ENCODE data around the gene ITGB2. TPM values are rescaled to one million over a fixed set of nuclear protein-coding genes. Genes with fewer than 3 reads are reported as not detected.
A peak's percentile ranks its signal among the peaks of the same experiment; 100 is the strongest.

Gene ITGB2
- total and polyA plus RNA-seq, 7 donors, result 2.5 to 11.7 (median 8.3) TPM

DNA sequence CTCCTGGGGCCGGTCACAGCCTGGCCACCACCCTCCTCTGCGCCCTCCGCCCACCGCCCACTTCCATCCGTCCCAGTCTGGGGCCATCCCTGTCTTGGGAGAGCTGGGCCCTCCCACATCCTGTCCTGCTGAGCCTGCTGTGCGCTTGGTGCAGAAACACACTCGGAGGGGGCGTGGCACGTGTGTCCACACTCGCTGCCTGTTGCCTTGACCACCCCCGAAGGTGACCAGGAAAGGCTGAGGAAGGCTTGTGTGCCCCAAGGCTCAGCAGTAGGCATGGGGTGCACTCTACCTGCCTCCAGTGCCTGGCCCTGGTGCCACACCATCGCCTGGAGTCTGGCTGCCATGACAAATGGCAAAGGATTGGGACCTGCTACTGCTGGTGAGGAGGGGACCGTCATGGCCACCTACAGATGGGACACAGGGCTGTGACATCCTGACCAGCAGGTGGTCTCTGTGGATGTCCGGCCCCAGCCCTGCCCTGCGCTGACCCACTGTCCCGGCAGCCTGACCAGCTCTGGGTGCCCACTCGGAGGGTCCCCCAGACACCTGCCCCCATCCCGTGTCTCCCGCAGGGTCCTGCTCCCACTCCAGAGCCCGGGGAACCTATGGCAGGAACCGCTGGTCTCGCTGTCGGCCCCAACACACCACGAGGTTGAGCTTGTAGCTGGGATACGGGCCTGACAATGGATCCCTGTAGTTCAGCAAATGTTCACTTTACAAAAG lies 24.0 kb downstream of the ITGB2 start:
- ATAC-seq, result no peak
- intact Hi-C loops (cut with DNase I), result no loop called here
- H3K27ac ChIP-seq, result no peak overlapping the region
- peak in 1 of 2 donors; percentile 11 for DNase-seq
- no peaks in the 10 kb centered on the region for H3K4me1 ChIP-seq
- 80 to 85% (median 82%) methylated on average over 25 of the region's 25 CpGs for WGBS, 3 donors
- no peaks in the 10 kb centered on the region for H3K9me3 ChIP-seq
- TF ChIP-seq, protein P1, sequence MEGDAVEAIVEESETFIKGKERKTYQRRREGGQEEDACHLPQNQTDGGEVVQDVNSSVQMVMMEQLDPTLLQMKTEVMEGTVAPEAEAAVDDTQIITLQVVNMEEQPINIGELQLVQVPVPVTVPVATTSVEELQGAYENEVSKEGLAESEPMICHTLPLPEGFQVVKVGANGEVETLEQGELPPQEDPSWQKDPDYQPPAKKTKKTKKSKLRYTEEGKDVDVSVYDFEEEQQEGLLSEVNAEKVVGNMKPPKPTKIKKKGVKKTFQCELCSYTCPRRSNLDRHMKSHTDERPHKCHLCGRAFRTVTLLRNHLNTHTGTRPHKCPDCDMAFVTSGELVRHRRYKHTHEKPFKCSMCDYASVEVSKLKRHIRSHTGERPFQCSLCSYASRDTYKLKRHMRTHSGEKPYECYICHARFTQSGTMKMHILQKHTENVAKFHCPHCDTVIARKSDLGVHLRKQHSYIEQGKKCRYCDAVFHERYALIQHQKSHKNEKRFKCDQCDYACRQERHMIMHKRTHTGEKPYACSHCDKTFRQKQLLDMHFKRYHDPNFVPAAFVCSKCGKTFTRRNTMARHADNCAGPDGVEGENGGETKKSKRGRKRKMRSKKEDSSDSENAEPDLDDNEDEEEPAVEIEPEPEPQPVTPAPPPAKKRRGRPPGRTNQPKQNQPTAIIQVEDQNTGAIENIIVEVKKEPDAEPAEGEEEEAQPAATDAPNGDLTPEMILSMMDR (IDR thresholded peaks at IDR 0.05), result no peak
- H3K4me3 ChIP-seq, result no peak overlapping the region
- H3K36me3 ChIP-seq (ENCODE audit: insufficient read depth in 1 of 2, low read depth in 1 of 2), result no peaks in the 10 kb centered on the region
- peaks cover 0 to 19% (median 3%) of the 10 kb centered on the region in 3 donors for H3K27me3 ChIP-seq (ENCODE audit: insufficient read depth in 3 of 3, low read length in 2 of 3)

DNA sequence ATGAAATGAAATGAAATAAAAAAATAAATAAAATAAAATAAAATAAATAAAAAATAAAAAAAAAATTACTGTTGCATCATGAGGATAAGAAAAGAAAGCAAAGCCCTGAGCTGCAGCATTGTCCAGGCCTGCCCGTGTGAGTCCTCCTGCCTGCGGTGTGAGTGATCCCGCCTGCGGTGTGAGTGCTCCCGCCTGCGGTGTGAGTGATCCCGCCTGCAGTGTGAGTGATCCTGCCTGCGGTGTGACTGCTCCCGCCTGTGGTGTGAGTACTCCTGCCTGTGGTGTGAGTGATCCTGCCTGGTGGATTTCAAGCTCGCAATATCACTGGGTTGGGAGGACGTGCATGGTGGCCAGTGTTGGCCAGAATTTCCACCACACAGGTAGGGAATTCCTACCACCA lies 24.8 kb downstream of the ITGB2 start:
- DNase-seq, result peak in 1 of 2 donors; percentile 8
- no peak overlapping the region for H3K27ac ChIP-seq
- no peaks in the 10 kb centered on the region for H3K36me3 ChIP-seq (ENCODE audit: insufficient read depth in 1 of 2, low read depth in 1 of 2)
- H3K27me3 ChIP-seq (ENCODE audit: insufficient read depth in 3 of 3, low read length in 2 of 3), result peaks cover 0 to 21% (median 3%) of the 10 kb centered on the region in 3 donors
- ATAC-seq, result no peak
- no peaks in the 10 kb centered on the region for H3K9me3 ChIP-seq
- WGBS, 3 donors, result 88 to 97% (median 89%) methylated on average over 11 of the region's 11 CpGs
- TF ChIP-seq, protein P1 (IDR thresholded peaks at IDR 0.05), result no peak
- no peaks in the 10 kb centered on the region for H3K4me1 ChIP-seq
- H3K4me3 ChIP-seq, result no peak overlapping the region
- intact Hi-C loops (cut with DNase I), result no loop called here

DNA sequence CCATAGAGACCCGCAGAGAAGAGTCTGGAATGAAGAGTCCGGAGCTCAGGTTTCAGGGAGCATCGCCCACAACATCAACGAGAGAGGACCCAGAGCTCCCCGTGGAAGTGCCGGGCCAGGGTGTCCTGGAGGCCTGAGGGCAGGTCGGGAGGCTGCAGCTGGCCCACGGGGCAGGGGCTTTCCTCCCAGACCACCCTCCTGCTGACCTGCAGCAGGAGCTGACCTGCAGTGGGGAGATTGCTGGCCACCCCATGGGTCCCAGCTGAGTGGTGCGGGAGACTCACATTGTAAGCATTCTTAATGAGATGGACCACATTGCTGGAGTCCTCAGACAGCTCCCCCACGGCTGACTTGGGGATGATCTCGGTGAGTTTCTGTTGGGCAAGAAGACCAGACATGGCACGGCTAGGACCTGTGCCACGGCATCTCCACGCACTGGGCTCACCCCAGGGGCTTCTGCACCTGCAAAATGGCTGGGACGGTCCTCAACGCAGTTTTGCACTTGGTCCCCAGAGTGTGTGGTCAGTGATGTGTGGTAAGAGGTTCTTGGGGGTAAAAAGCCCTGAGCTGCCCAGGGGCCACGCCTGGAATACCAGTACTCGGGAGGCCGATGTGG lies 25.9 kb downstream of the ITGB2 start:
- DNase-seq, result peak in 1 of 2 donors; percentile 7

DNA sequence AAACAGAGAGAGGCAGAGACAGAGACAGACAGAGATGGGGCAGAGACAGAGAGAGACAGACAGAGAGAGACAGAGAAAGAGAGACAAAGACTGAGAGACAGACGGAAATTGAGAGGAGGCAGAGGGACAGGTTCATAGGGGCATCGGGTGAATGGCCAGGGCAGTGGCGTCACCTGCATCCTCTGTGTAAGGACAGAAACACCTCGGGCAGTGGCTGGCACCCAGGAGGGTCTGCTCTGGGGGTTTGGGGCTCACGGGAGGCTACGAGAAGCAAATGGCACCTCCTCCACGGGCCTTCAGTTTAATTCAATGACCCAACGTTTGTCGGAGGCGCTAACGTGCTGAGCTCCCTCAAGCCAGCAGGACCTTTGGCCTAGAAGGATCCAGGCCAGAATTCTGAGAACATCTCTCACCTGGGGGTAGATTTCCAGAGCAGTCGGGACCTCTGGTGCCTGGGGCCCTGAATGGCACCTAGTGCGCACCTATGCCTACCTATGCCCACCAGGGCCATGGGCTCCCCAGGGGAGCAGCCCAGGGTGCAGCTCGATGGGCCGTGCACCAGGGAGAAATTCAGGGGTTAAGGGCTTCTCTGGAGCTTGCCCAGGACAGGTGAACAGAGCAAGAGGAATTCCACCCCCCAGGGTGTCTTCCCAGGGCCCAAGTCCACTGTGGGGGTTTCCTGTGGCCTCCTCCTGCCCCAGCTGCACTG lies 26.6 kb downstream of the ITGB2 start:
- Histone ChIP-seq H3K9me3 (no peaks in the 10 kb centered on the region), H3K4me1 (no peaks in the 10 kb centered on the region), H3K27me3 (ENCODE audit: insufficient read depth in 3 of 3, low read length in 2 of 3) (peaks cover 0 to 27% (median 7%) of the 10 kb centered on the region in 3 donors), H3K36me3 (ENCODE audit: insufficient read depth in 1 of 2, low read depth in 1 of 2) (no peaks in the 10 kb centered on the region), H3K27ac (no peak overlapping the region), H3K4me3 (no peak overlapping the region)
- TF ChIP-seq, protein P1 (IDR thresholded peaks at IDR 0.05), result no peak
- ATAC-seq (no peak), DNase-seq (peak in 1 of 2 donors; percentile 4)
- intact Hi-C loops (cut with DNase I), result loop anchor here (1.0 to 2.0 kb wide), 3 partner anchors 38 to 243 kb away; no protein-coding TSS in a partner anchor
- WGBS, 3 donors, result 86 to 89% (median 88%) methylated on average over 15 of the region's 15 CpGs

More for the DNA sequence above, 25.9 kb downstream of the ITGB2 start:
- H3K4me1 ChIP-seq, result no peaks in the 10 kb centered on the region
- no peak overlapping the region for H3K27ac ChIP-seq
- intact Hi-C loops (cut with DNase I), result no loop called here
- TF ChIP-seq, protein P1 (IDR thresholded peaks at IDR 0.05), result no peak
- 81 to 89% (median 86%) methylated on average over 19 of the region's 19 CpGs for WGBS, 3 donors
- no peaks in the 10 kb centered on the region for H3K36me3 ChIP-seq (ENCODE audit: insufficient read depth in 1 of 2, low read depth in 1 of 2)
- no peak for ATAC-seq
- peaks cover 0 to 29% (median 3%) of the 10 kb centered on the region in 3 donors for H3K27me3 ChIP-seq (ENCODE audit: insufficient read depth in 3 of 3, low read length in 2 of 3)
- no peaks in the 10 kb centered on the region for H3K9me3 ChIP-seq
- H3K4me3 ChIP-seq, result no peak overlapping the region
